NB4 (cell line): ENCODE results near the gene PARD3.

Source experiments
- CTCF ChIP-seq: IDR thresholded peaks from one replicate; pipeline ENCODE4 v1.5.1; 2012; ENCODE audit warnings: low read depth, low read length
- MAX ChIP-seq: IDR thresholded peaks from 2 replicates; pipeline ENCODE4 v1.6.1; 2011; ENCODE audit warnings: low read depth, low read length
- MYC ChIP-seq: IDR thresholded peaks from 2 replicates; pipeline ENCODE4 v1.6.1; 2011; ENCODE audit warnings: low read depth, low read length
- POLR2A ChIP-seq: IDR thresholded peaks from 2 replicates; pipeline ENCODE4 v1.6.1; 2011; ENCODE audit warnings: mild to moderate bottlenecking; ENCODE audit not compliant: insufficient read length; ENCODE audit errors: extremely low read depth

- TF ChIP-seq CTCF (no peak), POLR2A (no peak), MAX (no peak), MYC (no peak)
Measured at GRCh38 chr10:34761453-34761852, 53.6 kb downstream of the PARD3 start.
